Natural killer cell (primary cell): ENCODE results near the gene SAC3D1. TPM values are rescaled to one million over a fixed set of nuclear protein-coding genes. Genes with fewer than 3 reads are reported as not detected.

Experiments
- ATAC-seq, 3 donors: fragments of 150-1000 bp in 2 of 3; fragments of 200-7000 bp in 1 of 3; cut with Tn5 transposase; 1 replicate in 1 of 3; 2 replicates in 2 of 3; pipeline ENCODE4 v1.10.0; 2021; ENCODE audit warnings: mild to moderate bottlenecking in 2 of 3, moderate library complexity in 2 of 3
- DNase-seq, 2 donors: peaks; one replicate each; pipeline versions ENCODE4 v3.0.0 to v3.0.0-alpha.2; 2013 to 2021; ENCODE audit warnings: mixed read lengths in 1 of 2
- H3K27ac ChIP-seq: one replicate; pipeline ENCODE4 v1.5.1; 2013; ENCODE audit warnings: mild to moderate bottlenecking, low read length
- H3K27me3 ChIP-seq: one replicate; pipeline ENCODE4 v1.6.1; 2013; ENCODE audit warnings: low read length; ENCODE audit not compliant: control insufficient read depth, insufficient read depth
- H3K36me3 ChIP-seq: one replicate; pipeline ENCODE4 v1.6.1; 2013; ENCODE audit warnings: low read length; ENCODE audit not compliant: control insufficient read depth, insufficient read depth
- H3K4me1 ChIP-seq: one replicate; pipeline ENCODE4 v1.6.1; 2013; ENCODE audit warnings: low read length; ENCODE audit not compliant: control insufficient read depth, insufficient read depth
- H3K4me3 ChIP-seq: one replicate; pipeline ENCODE4 v1.5.1; 2013; ENCODE audit warnings: low read length
- H3K9me3 ChIP-seq: one replicate; pipeline ENCODE4 v1.6.1; 2013; ENCODE audit warnings: low read length; ENCODE audit not compliant: control insufficient read depth, insufficient read depth
- H3K27ac Mint-ChIP-seq, 2 donors: one replicate each; pipeline ENCODE4 v1.8.0; 2022; ENCODE audit warnings: mild to moderate bottlenecking in 2 of 2, mixed read lengths in 2 of 2, moderate library complexity in 1 of 2
- H3K27me3 Mint-ChIP-seq, 2 donors: one replicate each; pipeline ENCODE4 v1.8.0; 2022; ENCODE audit warnings: low read depth in 2 of 2, mixed read lengths in 2 of 2
- H3K36me3 Mint-ChIP-seq: one replicate; pipeline ENCODE4 v1.8.0; 2022; ENCODE audit warnings: mixed read lengths
- H3K4me1 Mint-ChIP-seq, 2 donors: one replicate each; pipeline ENCODE4 v1.8.0; 2022; ENCODE audit warnings: mixed read lengths in 2 of 2
- H3K4me3 Mint-ChIP-seq: one replicate; pipeline ENCODE4 v1.8.0; 2022; ENCODE audit warnings: mild to moderate bottlenecking, moderate library complexity, mixed read lengths
- H3K9me3 Mint-ChIP-seq, 2 donors: one replicate each; pipeline ENCODE4 v1.8.0; 2022; ENCODE audit warnings: mixed read lengths in 2 of 2
- CTCF ChIP-seq: fragments of 200-600 bp; IDR thresholded peaks from one replicate; pipeline ENCODE4 v1.8.0; 2022; ENCODE audit warnings: antibody characterized with exemption
- WGBS: methylation state at CpG from one replicate; pipeline ENCODE4 v1.1.7; 2013; ENCODE audit warnings: missing lambda C conversion rate; ENCODE audit not compliant: insufficient coverage; 5-methylcytosine and 5-hydroxymethylcytosine counted together
- intact Hi-C: fragments of 100-400 bp; cut with micrococcal nuclease; formaldehyde crosslinking; loops from one replicate; pipeline ENCODE4 v1.14.2; 2022
- total RNA-seq, 4 donors: library from RNA; stranded (reverse); fragments of 120-200 nt in 1 of 4; gene quantifications; one replicate each; pipeline versions ENCODE4 v1.2.3 to v1.2.4, GENCODE V29; 2013 to 2022

SAC3D1 gene
- total RNA-seq, 3 donors from 2014 or later (not counting 1 experiment from before 2014, with no cell fraction given), result 2.0 to 3.5 (median 2.8) TPM

- Mint-ChIP-seq H3K4me1 (peaks cover 7 to 13% of the 10 kb centered on the region in 2 donors), H3K4me3 (no peak overlapping the region), H3K27me3 (no peaks in the 10 kb centered on the region), H3K36me3 (peaks cover 7% of the 10 kb centered on the region), H3K9me3 (no peaks in the 10 kb centered on the region), H3K27ac (no peak overlapping the region)
- Histone ChIP-seq H3K36me3 (peaks cover 36% of the 10 kb centered on the region), H3K4me3 (no peak overlapping the region), H3K27ac (no peak overlapping the region), H3K27me3 (no peaks in the 10 kb centered on the region), H3K9me3 (no peaks in the 10 kb centered on the region), H3K4me1 (peaks cover 7% of the 10 kb centered on the region)
- DNase-seq (no peak), ATAC-seq (no peak)
- 98% methylated on average over 4 of the region's 4 CpGs for WGBS
- intact Hi-C loops, result loop anchor here (10.0 kb wide), 1 partner anchor 1255 kb away; the partner anchor contains the start of genes B4GAT1 and BRMS1
- TF ChIP-seq CTCF, result no peak
Observed at GRCh38 chr11:65089621-65090020, 48.6 kb downstream of the SAC3D1 start.

DNA sequence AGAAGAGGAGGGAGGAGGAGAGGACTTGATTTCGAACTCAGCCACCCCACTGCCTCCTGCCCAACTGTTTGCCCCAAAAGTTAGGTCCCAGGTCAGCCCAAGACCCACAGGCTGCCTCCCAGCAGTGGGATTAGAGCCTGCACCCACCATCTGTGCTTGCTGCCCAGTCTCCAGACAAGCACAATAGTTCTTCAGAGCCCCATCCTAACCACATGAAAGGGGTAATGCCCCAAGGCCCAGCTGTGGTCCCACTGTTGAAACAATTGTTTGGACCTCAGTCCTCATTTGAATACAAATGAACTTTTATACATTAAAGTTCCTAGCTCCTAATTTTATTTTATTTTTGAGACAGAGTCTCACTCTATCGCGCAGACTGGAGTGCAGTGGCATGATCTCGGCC is 49.6 kb downstream of the SAC3D1 start:
- no peaks in the 10 kb centered on the region for H3K9me3 Mint-ChIP-seq
- no peak overlapping the region for H3K27ac Mint-ChIP-seq
- DNase-seq (no peak), ATAC-seq (no peak)
- H3K4me3 Mint-ChIP-seq, result no peak overlapping the region
- intact Hi-C loops, result no loop called here
- Histone ChIP-seq H3K4me3 (no peak overlapping the region), H3K27ac (no peak overlapping the region), H3K9me3 (no peaks in the 10 kb centered on the region), H3K36me3 (peaks cover 34% of the 10 kb centered on the region), H3K27me3 (no peaks in the 10 kb centered on the region), H3K4me1 (peaks cover 3% of the 10 kb centered on the region)
- peaks cover 2 to 4% of the 10 kb centered on the region in 2 donors for H3K4me1 Mint-ChIP-seq
- peaks cover 7% of the 10 kb centered on the region for H3K36me3 Mint-ChIP-seq
- H3K27me3 Mint-ChIP-seq, result no peaks in the 10 kb centered on the region
- no peak for TF ChIP-seq CTCF
- WGBS, result 98% methylated on average over 3 of the region's 4 CpGs

Other genes with a start within 250 kb of the SAC3D1 start
- 10 to 100 TPM; 38.3 to 40.6 (median 38.7) TPM for gene MAP4K2, start 238.0 kb upstream of the SAC3D1 start, total RNA-seq
- gene MEN1, start 230.7 kb upstream of the SAC3D1 start, total RNA-seq, result 10 to 100 TPM; 29.3 to 42.2 (median 32.2) TPM
- gene CDC42BPG, start 196.6 kb upstream of the SAC3D1 start, total RNA-seq, result 10 to 100 TPM in 2 of 3 donors, 1 to 10 TPM in 1; 8.2 to 12.7 (median 10.7) TPM
- gene EHD1, start 162.6 kb upstream of the SAC3D1 start, total RNA-seq, result 100 to 1,000 TPM; 218 to 246 (median 225) TPM
- gene ATG2A, start 124.0 kb upstream of the SAC3D1 start, total RNA-seq, result 100 to 1,000 TPM; 165 to 321 (median 259) TPM
- 10 to 100 TPM; 27.8 to 31.5 (median 28.5) TPM for gene PPP2R5B, start 116.5 kb upstream of the SAC3D1 start, total RNA-seq
- not detected for gene GPHA2, start 105.3 kb upstream of the SAC3D1 start, total RNA-seq
- gene MAJIN, start 69.1 kb upstream of the SAC3D1 start, total RNA-seq, result not detected
- under 1 TPM in 1 of 3 donors, not detected in 2; 0.30 TPM for gene BATF2, start 44.2 kb upstream of the SAC3D1 start, total RNA-seq
- 10 to 100 TPM; 19.9 to 20.5 (median 20.2) TPM for gene ARL2, start 27.1 kb upstream of the SAC3D1 start, total RNA-seq
- 10 to 100 TPM; 16.9 to 28.1 (median 27.1) TPM for gene SNX15, start 13.8 kb upstream of the SAC3D1 start, total RNA-seq
- 10 to 100 TPM; 41.6 to 54.1 (median 46.0) TPM for gene NAALADL1, start 17.3 kb downstream of the SAC3D1 start, total RNA-seq
- 1 to 10 TPM; 3.3 to 6.8 (median 3.8) TPM for gene CDCA5, start 42.8 kb downstream of the SAC3D1 start, total RNA-seq
- 10 to 100 TPM; 49.8 to 60.2 (median 50.8) TPM for gene ZFPL1, start 43.0 kb downstream of the SAC3D1 start, total RNA-seq
- 100 to 1,000 TPM; 180 to 197 (median 184) TPM for gene VPS51, start 55.0 kb downstream of the SAC3D1 start, total RNA-seq
- gene TM7SF2, start 70.7 kb downstream of the SAC3D1 start, total RNA-seq, result 10 to 100 TPM; 17.0 to 23.2 (median 18.6) TPM
- 1 to 10 TPM; 5.6 to 6.8 (median 6.1) TPM for gene ZNHIT2, start 76.5 kb downstream of the SAC3D1 start, total RNA-seq
- 100 to 1,000 TPM; 724 to 977 (median 968) TPM for gene FAU, start 80.9 kb downstream of the SAC3D1 start, total RNA-seq
- 10 to 100 TPM; 36.8 to 37.5 (median 36.9) TPM for gene MRPL49, start 81.1 kb downstream of the SAC3D1 start, total RNA-seq
- 100 to 1,000 TPM in 1 of 3 donors, 10 to 100 TPM in 2; 72.9 to 109 (median 90.2) TPM for gene SYVN1, start 93.3 kb downstream of the SAC3D1 start, total RNA-seq
- gene SPDYC, start 129.0 kb downstream of the SAC3D1 start, total RNA-seq, result not detected
- 100 to 1,000 TPM; 211 to 256 (median 229) TPM for gene CAPN1, start 140.7 kb downstream of the SAC3D1 start, total RNA-seq
- 10 to 100 TPM; 21.2 to 24.2 (median 22.7) TPM for gene POLA2, start 220.8 kb downstream of the SAC3D1 start, total RNA-seq